SJSA1 (cell line): ENCODE data around the gene PDGFRA. TPM values are rescaled to one million over a fixed set of nuclear protein-coding genes. Genes with fewer than 3 reads are reported as not detected.
"Not testable (repeated sequence)": the region's sequence is repeated elsewhere in the genome, so short reads cannot be mapped to it uniquely, and the experiment has no call there.

Experiments
- DNase-seq, 2 experiments: peaks; one replicate each; pipeline ENCODE4 v3.0.0-alpha.2; 2015 to 2020; ENCODE audit warnings: low spot score in 2 of 2, low read depth in 1 of 2
- H3K27ac ChIP-seq: fragments of 250-450 bp; sonication (Bioruptor Pico); 2 replicates; pipeline ENCODE4 v1.5.1; 2020; ENCODE audit warnings: mild to moderate bottlenecking, moderate library complexity
- H3K27me3 ChIP-seq: fragments of 250-450 bp; sonication (Bioruptor Pico); replicated peaks from 2 replicates; pipeline ENCODE4 v1.5.1; 2020; ENCODE audit warnings: mild to moderate bottlenecking, moderate library complexity
- H3K36me3 ChIP-seq: fragments of 250-450 bp; sonication (Bioruptor Pico); 2 replicates; pipeline ENCODE4 v1.5.1; 2020; ENCODE audit warnings: mild to moderate bottlenecking
- H3K4me1 ChIP-seq: fragments of 250-450 bp; sonication (Bioruptor Pico); replicated peaks from 2 replicates; pipeline ENCODE4 v1.6.1; 2021; ENCODE audit warnings: mild to moderate bottlenecking
- H3K4me3 ChIP-seq: fragments of 250-450 bp; sonication (Bioruptor Pico); 2 replicates; pipeline ENCODE4 v1.5.1; 2020; ENCODE audit warnings: mild to moderate bottlenecking
- H3K9me3 ChIP-seq: fragments of 250-450 bp; sonication (Bioruptor Pico); replicated peaks from 2 replicates; pipeline ENCODE4 v1.5.1; 2020; ENCODE audit warnings: mild to moderate bottlenecking
- total RNA-seq: library from RNA; depleted of rRNA; stranded (reverse); fragments of >200 nt; shearing (Covaris generic); gene quantifications from 2 replicates; pipeline ENCODE4 v1.2.3, GENCODE V29; 2014

Gene PDGFRA
- total RNA-seq, 1 experiment from 2014 or later, result 26.2 TPM

GRCh38 chr4:54231419-54231767 lies 2.3 kb downstream of the PDGFRA start:
- no peaks in the 10 kb centered on the region for H3K27me3 ChIP-seq
- no peak overlapping the region for H3K27ac ChIP-seq
- peaks cover 42% of the 10 kb centered on the region for H3K4me1 ChIP-seq
- peaks cover 6% of the 10 kb centered on the region; the same call in 1 of the 2 replicates for H3K36me3 ChIP-seq
- H3K4me3 ChIP-seq, result no peak overlapping the region
- no peaks in the 10 kb centered on the region; the same call in 1 of the 2 replicates for H3K9me3 ChIP-seq
- DNase-seq, result peak in 1 of 2 experiments; percentile 39

- no peaks in the 10 kb centered on the region; the same call in 1 of the 2 replicates for H3K9me3 ChIP-seq
- H3K36me3 ChIP-seq, result peaks cover 6% of the 10 kb centered on the region; the same call in 1 of the 2 replicates
- H3K4me1 ChIP-seq, result peaks cover 35% of the 10 kb centered on the region
- H3K4me3 ChIP-seq, result no peak overlapping the region
- DNase-seq, result peak in 1 of 2 experiments; percentile 44
- no peaks in the 10 kb centered on the region for H3K27me3 ChIP-seq
- no peak overlapping the region for H3K27ac ChIP-seq
Observed at GRCh38 chr4:54231768-54232688, 2.9 kb downstream of the PDGFRA start.

GRCh38 chr4:54233277-54233696 lies 4.2 kb downstream of the PDGFRA start:
- H3K9me3 ChIP-seq, result no peaks in the 10 kb centered on the region; the same call in 1 of the 2 replicates
- DNase-seq, result peak; percentile 86 to 87
- H3K36me3 ChIP-seq, result peaks cover 6% of the 10 kb centered on the region; the same call in 1 of the 2 replicates
- H3K27ac ChIP-seq, result no peak overlapping the region
- no peaks in the 10 kb centered on the region for H3K27me3 ChIP-seq
- peak overlapping the region; percentile 43 for H3K4me3 ChIP-seq
- H3K4me1 ChIP-seq, result peaks cover 25% of the 10 kb centered on the region

DNA sequence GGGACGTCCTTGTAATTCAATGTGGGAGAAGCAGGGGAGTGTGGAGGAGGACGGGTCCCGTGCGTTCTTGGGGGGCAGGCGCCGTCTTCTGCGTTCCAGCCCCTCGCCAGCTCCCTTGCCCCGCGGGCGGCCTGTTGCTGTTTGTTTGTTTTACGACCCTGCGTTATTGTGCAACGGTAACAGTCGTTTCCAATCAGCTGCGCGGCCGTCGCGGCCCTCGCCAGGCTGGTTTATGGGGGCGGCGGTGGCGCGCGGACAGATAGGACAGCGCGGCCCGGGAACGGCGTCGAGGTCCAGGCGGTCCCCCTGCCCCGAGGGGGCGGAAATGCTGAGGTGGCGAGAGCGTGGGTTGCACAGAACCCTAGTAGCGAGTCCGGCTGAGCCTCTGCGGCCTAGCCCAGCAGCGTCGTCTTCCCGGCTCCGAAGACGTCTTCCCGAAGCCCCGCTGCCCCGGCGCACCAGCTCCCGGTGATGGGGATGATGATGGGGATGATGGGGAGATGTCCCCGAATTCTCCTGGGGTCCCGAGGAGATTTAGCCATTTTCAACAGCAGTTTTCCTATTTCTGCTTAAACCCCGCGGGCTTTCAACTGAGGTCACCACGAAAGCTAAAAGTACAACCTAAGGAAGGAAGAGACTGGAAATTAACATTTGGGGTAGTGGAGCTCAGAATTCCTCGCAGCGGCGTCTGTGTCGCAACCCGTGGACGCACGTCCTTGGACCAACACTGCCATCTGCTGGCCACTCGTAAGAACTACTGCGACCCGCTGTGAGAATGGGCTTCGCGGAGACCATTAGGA lies 4.8 kb downstream of the PDGFRA start:
- H3K9me3 ChIP-seq, result no peaks in the 10 kb centered on the region; the same call in 1 of the 2 replicates
- DNase-seq, result peak; percentile 73 to 77
- H3K27ac ChIP-seq, result no peak overlapping the region
- H3K27me3 ChIP-seq, result no peaks in the 10 kb centered on the region
- peak overlapping the region; percentile 43 for H3K4me3 ChIP-seq
- H3K4me1 ChIP-seq, result peaks cover 22% of the 10 kb centered on the region
- peaks cover 6% of the 10 kb centered on the region; the same call in 1 of the 2 replicates for H3K36me3 ChIP-seq

GRCh38 chr4:54234497-54235205 lies 5.6 kb downstream of the PDGFRA start:
- Histone ChIP-seq H3K27me3 (no peaks in the 10 kb centered on the region), H3K36me3 (peaks cover 6% of the 10 kb centered on the region; the same call in 1 of the 2 replicates), H3K27ac (no peak overlapping the region), H3K4me1 (peaks cover 22% of the 10 kb centered on the region), H3K9me3 (no peaks in the 10 kb centered on the region; the same call in 1 of the 2 replicates), H3K4me3 (no peak overlapping the region)
- DNase-seq, result no peak

DNA sequence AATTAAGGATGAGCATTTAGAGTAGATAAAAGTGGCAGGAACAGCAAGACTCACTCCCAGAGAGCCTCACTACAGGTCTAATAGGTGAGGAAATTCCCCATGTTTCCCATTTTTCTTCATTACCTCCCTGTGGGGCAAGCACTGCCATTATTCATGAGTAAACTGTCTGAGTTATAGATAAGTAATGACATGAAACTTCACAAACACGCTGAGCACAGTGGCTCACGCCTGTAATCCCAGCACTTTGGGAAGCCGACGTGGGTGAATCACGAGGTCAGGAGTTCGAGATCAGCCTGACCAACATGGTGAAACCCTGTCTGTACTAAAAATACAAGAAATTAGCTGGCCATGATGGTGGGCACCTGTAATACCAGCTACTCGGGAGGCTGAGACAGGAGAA lies 7.2 kb downstream of the PDGFRA start:
- DNase-seq, H3K4me3 ChIP-seq, H3K27ac ChIP-seq, H3K36me3 ChIP-seq, H3K9me3 ChIP-seq, H3K27me3 ChIP-seq: not testable (repeated sequence)
- peaks cover 12% of the 10 kb centered on the region for H3K4me1 ChIP-seq

DNA sequence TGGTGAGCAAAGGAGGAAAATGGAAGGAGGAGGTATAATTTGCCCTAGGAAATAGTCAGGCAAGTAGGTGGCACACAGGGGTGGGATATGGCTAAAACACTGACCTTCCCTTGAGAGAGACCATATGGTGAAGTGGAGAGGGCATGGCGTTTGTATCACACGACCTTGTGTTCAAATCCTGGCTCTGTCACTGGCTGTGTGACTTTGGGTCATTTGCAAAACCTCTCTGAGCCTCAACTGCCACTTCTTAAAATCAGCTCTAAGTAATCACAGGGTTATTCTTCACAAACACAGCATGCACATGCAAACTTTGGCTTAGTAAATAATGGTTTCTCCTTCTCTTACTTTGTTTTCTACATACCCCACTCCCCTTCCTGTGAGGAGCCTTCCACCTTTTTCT lies 8.7 kb downstream of the PDGFRA start:
- Histone ChIP-seq H3K4me3 (no peak overlapping the region), H3K36me3 (no peaks in the 10 kb centered on the region), H3K4me1 (peaks cover 12% of the 10 kb centered on the region), H3K27ac (no peak overlapping the region), H3K27me3 (no peaks in the 10 kb centered on the region), H3K9me3 (peaks cover 3% of the 10 kb centered on the region; the same call in 1 of the 2 replicates)
- no peak for DNase-seq

- Histone ChIP-seq H3K27ac (no peak overlapping the region), H3K4me3 (no peak overlapping the region), H3K9me3 (peaks cover 3% of the 10 kb centered on the region; the same call in 1 of the 2 replicates), H3K4me1 (peaks cover 7% of the 10 kb centered on the region), H3K36me3 (no peaks in the 10 kb centered on the region), H3K27me3 (no peaks in the 10 kb centered on the region)
- DNase-seq, result no peak
Observed at GRCh38 chr4:54238389-54238788, 9.3 kb downstream of the PDGFRA start.

DNA sequence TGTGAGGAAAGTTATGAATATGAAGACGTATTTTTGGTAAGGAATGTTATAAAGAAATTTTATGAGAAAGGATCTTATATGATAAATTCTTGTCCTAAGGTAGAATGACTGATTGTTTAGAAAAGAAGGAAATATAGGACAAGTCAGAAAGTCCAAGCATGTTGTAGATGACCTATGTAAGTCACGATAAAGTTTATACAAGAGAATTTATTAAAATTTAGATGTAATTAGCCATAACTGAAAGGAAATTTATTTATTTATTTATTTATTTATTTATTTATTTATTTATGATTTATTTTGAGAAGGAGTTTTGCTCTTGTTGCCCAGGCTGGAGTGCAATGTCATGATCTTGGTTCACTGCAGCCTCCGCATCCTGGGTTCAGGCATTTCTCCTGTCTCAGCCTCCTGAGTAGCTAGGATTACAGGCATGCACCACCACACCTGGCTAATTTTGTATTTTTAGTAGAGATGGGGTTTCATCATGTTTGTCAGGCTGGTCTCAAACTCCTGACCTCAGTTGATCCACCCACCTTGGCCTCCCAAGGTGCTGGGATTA lies 12.3 kb downstream of the PDGFRA start:
- H3K9me3 ChIP-seq, H3K36me3 ChIP-seq, H3K27me3 ChIP-seq, H3K4me1 ChIP-seq, H3K27ac ChIP-seq, DNase-seq, H3K4me3 ChIP-seq: not testable (repeated sequence)

- not testable (repeated sequence) for H3K4me3 ChIP-seq, DNase-seq, H3K4me1 ChIP-seq, H3K9me3 ChIP-seq, H3K27me3 ChIP-seq, H3K36me3 ChIP-seq, H3K27ac ChIP-seq
Observed at GRCh38 chr4:54243541-54243940, 14.4 kb downstream of the PDGFRA start.

DNA sequence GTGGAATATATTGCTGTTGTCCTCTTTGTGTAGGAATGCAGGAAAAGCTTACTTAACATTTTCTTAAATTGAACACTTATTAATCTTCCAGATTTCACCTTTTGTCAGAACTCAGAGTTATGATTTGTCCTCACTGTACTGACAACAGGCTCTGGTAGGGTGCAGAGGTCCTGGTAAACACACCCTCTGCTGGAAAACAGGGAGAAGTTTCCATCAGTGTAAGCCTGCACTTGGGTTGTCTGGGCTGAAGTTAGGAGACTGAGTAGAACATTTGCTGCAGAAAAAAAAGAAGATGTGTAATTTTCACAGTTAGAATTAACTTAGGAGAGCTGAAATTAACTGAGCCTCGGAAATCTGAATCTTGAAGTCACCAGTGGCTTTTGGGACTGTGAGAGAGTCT lies 23.2 kb downstream of the PDGFRA start:
- H3K9me3 ChIP-seq, H3K27me3 ChIP-seq, H3K4me3 ChIP-seq, H3K36me3 ChIP-seq, DNase-seq, H3K27ac ChIP-seq, H3K4me1 ChIP-seq: not testable (repeated sequence)

- Histone ChIP-seq H3K36me3 (no peaks in the 10 kb centered on the region), H3K9me3 (no peaks in the 10 kb centered on the region), H3K4me1 (no peaks in the 10 kb centered on the region), H3K27ac (no peak overlapping the region), H3K4me3 (no peak overlapping the region), H3K27me3 (no peaks in the 10 kb centered on the region)
- no peak for DNase-seq
Observed at GRCh38 chr4:54254116-54254914, 25.2 kb downstream of the PDGFRA start.

GRCh38 chr4:54254915-54255246 lies 25.8 kb downstream of the PDGFRA start:
- no peaks in the 10 kb centered on the region for H3K36me3 ChIP-seq
- H3K27me3 ChIP-seq, result no peaks in the 10 kb centered on the region
- no peaks in the 10 kb centered on the region for H3K9me3 ChIP-seq
- H3K4me1 ChIP-seq, result no peaks in the 10 kb centered on the region
- H3K27ac ChIP-seq, result no peak overlapping the region
- no peak for DNase-seq
- no peak overlapping the region for H3K4me3 ChIP-seq
